NCI-H748 (cell line): ENCODE measurements around the gene HTT-AS.
A peak's percentile ranks its signal among the peaks of the same experiment; 100 is the strongest.

Experiments used
- DNase-seq: peaks from one replicate; lab custom pipeline; 2025; ENCODE audit not compliant: unreplicated experiment; lab: John Stamatoyannopoulos, UW

HTT-AS gene

GRCh38 chr4:3091464-3091863, 17.1 kb upstream of the HTT-AS start:
- DNase-seq = no peak

- no peak for DNase-seq
These were observed 12.9 kb upstream of the HTT-AS start for GRCh38 chr4:3087115-3087797.

- DNase-seq = no peak
These were observed 11.8 kb upstream of the HTT-AS start for GRCh38 chr4:3085948-3086670.

GRCh38 chr4:3083732-3084131, 9.4 kb upstream of the HTT-AS start:
- DNase-seq = no peak

GRCh38 chr4:3082925-3083515, 8.7 kb upstream of the HTT-AS start:
- DNase-seq = no peak

DNA sequence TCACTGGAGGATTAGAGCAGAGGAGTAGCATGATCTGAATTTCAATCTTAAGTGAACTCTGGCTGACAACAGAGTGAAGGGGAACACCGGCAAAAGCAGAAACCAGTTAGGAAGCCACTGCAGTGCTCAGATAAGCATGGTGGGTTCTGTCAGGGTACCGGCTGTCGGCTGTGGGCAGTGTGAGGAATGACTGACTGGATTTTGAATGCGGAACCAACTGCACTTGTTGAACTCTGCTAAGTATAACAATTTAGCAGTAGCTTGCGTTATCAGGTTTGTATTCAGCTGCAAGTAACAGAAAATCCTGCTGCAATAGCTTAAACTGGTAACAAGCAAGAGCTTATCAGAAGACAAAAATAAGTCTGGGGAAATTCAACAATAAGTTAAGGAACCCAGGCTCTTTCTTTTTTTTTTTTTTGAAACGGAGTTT, 5.4 kb upstream of the HTT-AS start:
- DNase-seq = no peak

GRCh38 chr4:3077796-3078195, 3.5 kb upstream of the HTT-AS start:
- no peak for DNase-seq

- no peak for DNase-seq
These were observed 1.3 kb upstream of the HTT-AS start for GRCh38 chr4:3075652-3075981.

- peak; percentile 45 for DNase-seq
These were observed 711 bp upstream of the HTT-AS start for GRCh38 chr4:3074846-3075651.

DNA sequence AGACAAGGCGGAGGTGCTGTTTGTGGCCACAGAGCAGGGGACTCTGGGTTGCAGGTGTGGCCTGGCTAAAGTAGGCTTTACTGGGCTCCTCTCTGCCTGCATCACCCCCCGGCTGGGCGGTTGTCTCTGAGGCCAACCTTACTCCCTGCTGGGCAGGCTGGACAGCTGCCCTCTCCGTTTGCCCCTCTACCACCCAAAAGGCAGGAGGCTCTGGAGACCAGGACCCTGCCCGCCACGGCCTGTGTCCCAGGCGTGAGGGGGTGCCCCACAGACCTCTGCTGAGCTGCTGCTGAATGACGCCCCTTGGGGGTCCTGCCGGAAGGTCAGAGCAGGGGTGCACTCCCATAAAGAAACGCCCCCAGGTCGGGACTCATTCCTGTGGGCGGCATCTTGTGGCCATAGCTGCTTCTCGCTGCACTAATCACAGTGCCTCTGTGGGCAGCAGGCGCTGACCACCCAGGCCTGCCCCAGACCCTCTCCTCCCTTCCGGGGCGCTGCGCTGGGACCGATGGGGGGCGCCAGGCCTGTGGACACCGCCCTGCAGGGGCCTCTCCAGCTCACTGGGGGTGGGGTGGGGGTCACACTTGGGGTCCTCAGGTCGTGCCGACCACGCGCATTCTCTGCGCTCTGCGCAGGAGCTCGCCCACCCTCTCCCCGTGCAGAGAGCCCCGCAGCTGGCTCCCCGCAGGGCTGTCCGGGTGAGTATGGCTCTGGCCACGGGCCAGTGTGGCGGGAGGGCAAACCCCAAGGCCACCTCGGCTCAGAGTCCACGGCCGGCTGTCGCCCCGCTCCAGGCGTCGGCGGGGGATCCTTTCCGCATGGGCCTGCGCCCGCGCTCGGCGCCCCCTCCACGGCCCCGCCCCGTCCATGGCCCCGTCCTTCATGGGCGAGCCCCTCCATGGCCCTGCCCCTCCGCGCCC, 920 bp downstream of the HTT-AS start:
- no peak for DNase-seq

DNA sequence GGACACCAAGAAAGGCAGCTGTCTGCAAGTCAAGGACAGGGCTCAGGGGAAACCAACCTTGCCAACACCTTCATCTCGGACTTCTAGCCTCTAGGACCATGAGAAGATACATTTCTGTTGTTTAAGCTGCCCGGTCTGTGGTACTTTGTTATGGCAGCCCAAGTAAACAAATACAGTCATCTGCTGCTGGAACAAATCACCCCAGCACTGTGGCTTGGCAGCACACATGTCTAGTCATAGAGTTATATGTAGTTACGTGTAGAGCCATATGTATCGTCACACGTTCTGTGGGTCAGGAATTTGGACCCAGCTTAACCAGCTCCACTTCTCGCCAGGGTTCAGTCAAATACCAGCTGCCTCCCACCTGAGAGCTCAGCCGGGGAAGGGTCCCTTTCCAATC, 2.5 kb downstream of the HTT-AS start:
- no peak for DNase-seq

GRCh38 chr4:3070709-3071500, 3.4 kb downstream of the HTT-AS start:
- DNase-seq = no peak

DNA sequence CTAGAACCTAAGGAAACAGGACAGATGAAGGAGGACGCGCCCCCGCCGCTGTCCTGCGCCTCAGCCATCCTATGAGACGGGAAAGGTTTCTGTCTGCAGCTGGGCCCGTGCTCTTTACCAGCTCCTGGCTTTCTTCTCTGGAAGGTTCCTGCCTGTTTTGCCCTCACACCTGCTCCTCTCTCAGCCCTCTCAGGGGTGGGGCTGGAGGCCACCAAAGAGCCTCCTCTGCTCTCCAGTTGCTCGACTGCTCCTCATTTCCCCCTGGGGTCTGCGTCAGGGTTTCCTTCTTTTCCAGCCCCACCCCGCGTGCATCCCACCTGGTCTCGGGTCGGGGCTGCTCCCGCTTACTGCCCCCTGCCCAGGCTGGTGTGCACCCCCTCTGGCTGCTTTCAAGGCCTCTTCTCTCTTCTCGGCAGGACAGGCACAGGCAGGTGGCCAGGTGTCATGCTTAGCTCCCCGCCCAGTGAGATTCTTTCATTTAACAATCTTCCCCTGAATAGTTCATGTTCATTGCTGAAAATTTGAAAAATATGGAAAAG, 4.6 kb downstream of the HTT-AS start:
- DNase-seq = no peak

DNA sequence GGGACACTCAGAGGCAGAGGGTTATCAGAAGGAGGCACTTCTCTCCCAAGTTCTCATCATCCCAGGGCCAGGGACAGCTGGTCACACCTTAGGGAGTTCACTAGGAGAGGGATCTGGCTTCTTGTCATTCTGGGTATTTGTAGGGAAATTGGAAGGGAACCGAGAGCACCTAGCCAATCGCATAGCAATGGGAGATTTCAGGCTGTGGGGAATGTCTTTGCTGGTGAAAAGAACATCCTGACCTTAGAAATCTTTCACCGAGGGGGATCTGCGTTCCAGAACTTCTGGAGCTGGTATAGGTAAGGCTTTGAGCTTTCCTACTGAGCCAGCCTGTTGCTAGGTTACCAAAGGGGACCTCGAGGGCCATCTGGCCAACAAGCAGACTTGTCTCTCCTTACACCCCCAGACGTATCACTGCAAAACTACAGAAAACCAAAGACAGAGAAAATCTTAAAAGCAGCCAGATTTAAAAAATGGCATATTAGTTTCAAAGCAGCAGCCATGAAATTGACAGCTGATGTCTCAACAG, 6.8 kb downstream of the HTT-AS start:
- DNase-seq = no peak

- no peak for DNase-seq
These were observed 7.4 kb downstream of the HTT-AS start for GRCh38 chr4:3066836-3067400.

GRCh38 chr4:3065551-3065950, 8.8 kb downstream of the HTT-AS start:
- no peak for DNase-seq

DNA sequence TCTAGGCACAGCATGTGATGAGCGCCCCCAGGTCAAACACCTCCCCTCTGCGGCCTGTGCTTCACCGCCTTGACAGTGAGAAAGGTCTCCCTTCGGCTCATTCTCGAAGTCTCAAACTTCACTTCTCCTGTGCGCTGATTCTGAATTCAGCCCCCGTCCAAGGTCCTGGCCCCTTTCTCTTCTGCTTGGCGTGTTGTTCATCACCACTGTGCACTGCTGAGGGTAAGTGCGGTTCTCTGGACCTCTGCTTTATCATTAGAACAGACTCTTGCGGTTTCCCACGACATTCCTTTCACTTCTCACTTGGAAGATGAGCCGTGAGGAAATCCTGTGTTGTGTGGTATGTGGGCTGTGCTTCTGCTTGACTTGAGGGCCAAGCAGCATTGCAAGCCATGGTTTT, 11.9 kb downstream of the HTT-AS start:
- DNase-seq = no peak

- no peak for DNase-seq
These were observed 13.4 kb downstream of the HTT-AS start for GRCh38 chr4:3060946-3061345.

- no peak for DNase-seq
These were observed 14.4 kb downstream of the HTT-AS start for GRCh38 chr4:3059943-3060342.
